NCI-H1105 (cell line): ENCODE measurements around the gene HS3ST4.
A peak's percentile ranks its signal among the peaks of the same experiment; 100 is the strongest.

Experiments used
- DNase-seq: peaks from one replicate; lab custom pipeline; 2025; lab: John Stamatoyannopoulos, UW

Gene HS3ST4

GRCh38 chr16:25894093-25894492, 202.3 kb downstream of the HS3ST4 start:
- no peak for DNase-seq

- DNase-seq = no peak
Measured at GRCh38 chr16:25895380-25895779, 203.6 kb downstream of the HS3ST4 start.

- peak; percentile 26 for DNase-seq
Measured at GRCh38 chr16:25896411-25896810, 204.7 kb downstream of the HS3ST4 start.

GRCh38 chr16:25897702-25898101, 205.9 kb downstream of the HS3ST4 start:
- DNase-seq = no peak

GRCh38 chr16:25905810-25906209, 214.1 kb downstream of the HS3ST4 start:
- no peak for DNase-seq

GRCh38 chr16:25910971-25911370, 219.2 kb downstream of the HS3ST4 start:
- no peak for DNase-seq

- no peak for DNase-seq
Measured at GRCh38 chr16:25912321-25912720, 220.6 kb downstream of the HS3ST4 start.

GRCh38 chr16:25914357-25914962, 222.7 kb downstream of the HS3ST4 start:
- no peak for DNase-seq

- DNase-seq = no peak
Measured at GRCh38 chr16:25916037-25916436, 224.3 kb downstream of the HS3ST4 start.

- DNase-seq = peak; percentile 5
Measured at GRCh38 chr16:25922438-25922837, 230.7 kb downstream of the HS3ST4 start.

GRCh38 chr16:25925421-25925820, 233.7 kb downstream of the HS3ST4 start:
- DNase-seq = no peak

GRCh38 chr16:25931473-25932035, 239.8 kb downstream of the HS3ST4 start:
- DNase-seq = no peak

GRCh38 chr16:25941800-25942499, 250.2 kb downstream of the HS3ST4 start:
- no peak for DNase-seq

- no peak for DNase-seq
Measured at GRCh38 chr16:25950586-25951281, 259.0 kb downstream of the HS3ST4 start.

- DNase-seq = no peak
Measured at GRCh38 chr16:25951999-25952398, 260.2 kb downstream of the HS3ST4 start.

- DNase-seq = no peak
Measured at GRCh38 chr16:25952983-25953382, 261.2 kb downstream of the HS3ST4 start.

- no peak for DNase-seq
Measured at GRCh38 chr16:25957707-25958106, 265.9 kb downstream of the HS3ST4 start.

- DNase-seq = no peak
Measured at GRCh38 chr16:25959221-25959620, 267.5 kb downstream of the HS3ST4 start.

GRCh38 chr16:25966172-25967097, 274.7 kb downstream of the HS3ST4 start:
- no peak for DNase-seq

GRCh38 chr16:25977121-25977520, 285.4 kb downstream of the HS3ST4 start:
- DNase-seq = no peak

- DNase-seq = no peak
Measured at GRCh38 chr16:25978218-25978617, 286.5 kb downstream of the HS3ST4 start.

- DNase-seq = peak; percentile 93
Measured at GRCh38 chr16:25988084-25988483, 296.3 kb downstream of the HS3ST4 start.
